Mesothelial cell of epicardium (in vitro differentiated cells): ENCODE results near the gene RBM33. TPM values are rescaled to one million over a fixed set of nuclear protein-coding genes. Genes with fewer than 3 reads are reported as not detected.

Experiments used
- DNase-seq, 2 experiments: peaks; one replicate each; pipeline ENCODE4 v3.0.0; 2021; ENCODE audit warnings: low spot score in 2 of 2; ENCODE audit not compliant: unreplicated experiment in 2 of 2
- H3K27ac Mint-ChIP-seq: 2 replicates; pipeline ENCODE4 v1.8.0; 2021; ENCODE audit warnings: mixed read lengths
- H3K27me3 Mint-ChIP-seq: 2 replicates; pipeline ENCODE4 v1.8.0; 2021; ENCODE audit warnings: low read depth, mixed read lengths
- H3K36me3 Mint-ChIP-seq: 2 replicates; pipeline ENCODE4 v1.8.0; 2021; ENCODE audit warnings: mixed read lengths
- H3K4me1 Mint-ChIP-seq: 2 replicates; pipeline ENCODE4 v1.8.0; 2021; ENCODE audit warnings: mixed read lengths
- H3K4me3 Mint-ChIP-seq: 2 replicates; pipeline ENCODE4 v1.8.0; 2021; ENCODE audit warnings: mild to moderate bottlenecking, moderate library complexity, mixed read lengths
- H3K9me3 Mint-ChIP-seq: 2 replicates; pipeline ENCODE4 v1.8.0; 2021; ENCODE audit warnings: mixed read lengths
- CTCF ChIP-seq: fragments of 200-600 bp; sonication (generic); IDR thresholded peaks from one replicate; pipeline ENCODE4 v1.5.0; 2021; ENCODE audit warnings: antibody characterized with exemption; ENCODE audit not compliant: unreplicated experiment
- total RNA-seq: library from RNA; stranded (reverse); gene quantifications from 3 replicates; pipeline ENCODE4 v1.2.1, GENCODE V29; 2021

RBM33 gene
- total RNA-seq, 1 donor from 2014 or later = 83.4 TPM

- Mint-ChIP-seq H3K36me3 (peaks cover 21% of the 10 kb centered on the region), H3K9me3 (no peaks in the 10 kb centered on the region)
These were observed 122.8 kb downstream of the RBM33 start for GRCh38 chr7:155766966-155767916.

GRCh38 chr7:155769701-155770100, 125.2 kb downstream of the RBM33 start:
- DNase-seq = no peak
- no peaks in the 10 kb centered on the region for H3K27me3 Mint-ChIP-seq
- H3K9me3 Mint-ChIP-seq = no peaks in the 10 kb centered on the region
- no peak overlapping the region for H3K4me3 Mint-ChIP-seq
- peak overlapping the region; percentile 10 for H3K27ac Mint-ChIP-seq
- no peaks in the 10 kb centered on the region for H3K4me1 Mint-ChIP-seq
- peaks cover 27% of the 10 kb centered on the region for H3K36me3 Mint-ChIP-seq
- no peak for TF ChIP-seq CTCF

More at GRCh38 chr7:155766966-155767916, 122.8 kb downstream of the RBM33 start:
- no peak for DNase-seq
- H3K27ac Mint-ChIP-seq = no peak overlapping the region
- TF ChIP-seq CTCF = no peak
- H3K4me1 Mint-ChIP-seq = peaks cover 12% of the 10 kb centered on the region
- H3K27me3 Mint-ChIP-seq = no peaks in the 10 kb centered on the region
- no peak overlapping the region for H3K4me3 Mint-ChIP-seq

- Mint-ChIP-seq H3K27me3 (no peaks in the 10 kb centered on the region), H3K4me3 (no peak overlapping the region), H3K4me1 (no peaks in the 10 kb centered on the region), H3K27ac (no peak overlapping the region), H3K9me3 (no peaks in the 10 kb centered on the region), H3K36me3 (peaks cover 33% of the 10 kb centered on the region)
- no peak for DNase-seq
- no peak for TF ChIP-seq CTCF
These were observed 125.8 kb downstream of the RBM33 start for GRCh38 chr7:155770241-155770640.

GRCh38 chr7:155773531-155773930, 129.1 kb downstream of the RBM33 start:
- no peak for DNase-seq
- no peak overlapping the region for H3K27ac Mint-ChIP-seq
- H3K4me1 Mint-ChIP-seq = no peaks in the 10 kb centered on the region
- H3K27me3 Mint-ChIP-seq = no peaks in the 10 kb centered on the region
- TF ChIP-seq CTCF = no peak
- no peak overlapping the region for H3K4me3 Mint-ChIP-seq
- H3K9me3 Mint-ChIP-seq = no peaks in the 10 kb centered on the region
- peaks cover 41% of the 10 kb centered on the region for H3K36me3 Mint-ChIP-seq

GRCh38 chr7:155774947-155775346, 130.5 kb downstream of the RBM33 start:
- no peak for TF ChIP-seq CTCF
- Mint-ChIP-seq H3K27ac (no peak overlapping the region), H3K27me3 (no peaks in the 10 kb centered on the region), H3K4me3 (no peak overlapping the region), H3K36me3 (peaks cover 39% of the 10 kb centered on the region), H3K9me3 (no peaks in the 10 kb centered on the region), H3K4me1 (no peaks in the 10 kb centered on the region)
- DNase-seq = no peak
